Mesenchymal stem cell (in vitro differentiated cells and primary cell): ENCODE measurements around the gene IQCH.

ENCODE experiments used
- DNase-seq: peaks from one replicate; pipeline ENCODE4 v3.0.0-alpha.2; 2013
- H2AFZ ChIP-seq: one replicate; pipeline ENCODE4 v1.6.1; 2013; ENCODE audit warnings: low read depth, mild to moderate bottlenecking, control low read depth, inconsistent platforms, low read length, moderate library complexity
- H2AK5ac ChIP-seq: 2 replicates; pipeline ENCODE4 v1.6.1; 2013; ENCODE audit warnings: low read length, moderate library complexity, mild to moderate bottlenecking, inconsistent platforms; ENCODE audit not compliant: severe bottlenecking
- H2BK120ac ChIP-seq: one replicate; pipeline ENCODE4 v1.6.1; 2013; ENCODE audit warnings: low read depth, mild to moderate bottlenecking, inconsistent platforms, low read length, moderate library complexity
- H2BK12ac ChIP-seq, 2 experiments: one replicate each; pipeline ENCODE4 v1.6.1; 2013; ENCODE audit warnings: inconsistent platforms in 2 of 2, low read length in 2 of 2, mild to moderate bottlenecking in 2 of 2, moderate library complexity in 2 of 2, control low read depth in 1 of 2
- H2BK15ac ChIP-seq: one replicate; pipeline ENCODE4 v1.6.1; 2013; ENCODE audit warnings: mild to moderate bottlenecking, low read depth, inconsistent platforms; ENCODE audit not compliant: poor library complexity, severe bottlenecking
- H2BK5ac ChIP-seq: 2 replicates; pipeline ENCODE4 v1.6.1; 2013; ENCODE audit warnings: low read depth, mild to moderate bottlenecking, low read length, control low read depth, inconsistent platforms; ENCODE audit not compliant: poor library complexity, severe bottlenecking
- H3K14ac ChIP-seq, 2 experiments: one replicate each; pipeline ENCODE4 v1.6.1; 2013; ENCODE audit warnings: inconsistent platforms in 2 of 2, low read length in 2 of 2, control low read depth in 1 of 2, mild to moderate bottlenecking in 1 of 2, moderate library complexity in 1 of 2
- H3K18ac ChIP-seq, 2 experiments: one replicate each; pipeline ENCODE4 v1.6.1; 2013; ENCODE audit warnings: inconsistent platforms in 2 of 2, low read length in 2 of 2, control low read depth in 1 of 2, low read depth in 1 of 2, mild to moderate bottlenecking in 1 of 2
- H3K23ac ChIP-seq, 2 experiments: one replicate each; pipeline ENCODE4 v1.6.1; 2013; ENCODE audit warnings: inconsistent platforms in 2 of 2, low read length in 2 of 2, mild to moderate bottlenecking in 2 of 2, moderate library complexity in 2 of 2, control low read depth in 1 of 2
- H3K27ac ChIP-seq: 2 replicates; pipeline ENCODE4 v1.5.1; 2013; ENCODE audit warnings: mild to moderate bottlenecking, moderate library complexity, low read length, control low read depth, inconsistent platforms; ENCODE audit not compliant: poor library complexity, severe bottlenecking
- H3K27me3 ChIP-seq, 2 experiments: 2 replicates each; pipeline versions ENCODE4 v1.6.1 to v1.7.0; 2013; ENCODE audit warnings: low read length in 2 of 2, mild to moderate bottlenecking in 2 of 2, moderate library complexity in 2 of 2, control low read depth in 1 of 2, inconsistent platforms in 1 of 2; ENCODE audit not compliant: control insufficient read depth in 1 of 2, insufficient read depth in 1 of 2
- H3K36me3 ChIP-seq, 2 experiments: 2 replicates each; pipeline versions ENCODE4 v1.6.1 to v1.7.0; 2013; ENCODE audit warnings: low read length in 2 of 2, control low read depth in 1 of 2, inconsistent platforms in 1 of 2, low read depth in 1 of 2, mild to moderate bottlenecking in 1 of 2; ENCODE audit not compliant: insufficient read depth in 2 of 2, control insufficient read depth in 1 of 2
- H3K4ac ChIP-seq, 2 experiments: one replicate each; pipeline ENCODE4 v1.6.1; 2013; ENCODE audit warnings: inconsistent platforms in 2 of 2, low read length in 2 of 2, mild to moderate bottlenecking in 2 of 2, moderate library complexity in 2 of 2, control low read depth in 1 of 2, low read depth in 1 of 2
- H3K4me1 ChIP-seq: 2 replicates; pipeline ENCODE4 v1.6.1; 2013; ENCODE audit warnings: low read depth, low read length, control low read depth; ENCODE audit not compliant: control insufficient read depth, insufficient read depth
- H3K4me2 ChIP-seq: 2 replicates; pipeline ENCODE4 v1.6.1; 2013; ENCODE audit warnings: low read length, mild to moderate bottlenecking, inconsistent platforms; ENCODE audit not compliant: poor library complexity, severe bottlenecking
- H3K4me3 ChIP-seq, 2 experiments: 2 replicates each; pipeline versions ENCODE4 v1.5.1 to v1.7.0; 2013; ENCODE audit warnings: low read length in 2 of 2, mild to moderate bottlenecking in 2 of 2, control low read depth in 1 of 2, low read depth in 1 of 2; ENCODE audit not compliant: insufficient read depth in 1 of 2
- H3K79me1 ChIP-seq: replicated peaks from 2 replicates; pipeline ENCODE4 v1.6.1; 2013; ENCODE audit warnings: mild to moderate bottlenecking, control low read depth, low read length, inconsistent platforms; ENCODE audit not compliant: poor library complexity, severe bottlenecking
- H3K9ac ChIP-seq: 2 replicates; pipeline ENCODE4 v1.7.0; 2013; ENCODE audit warnings: mild to moderate bottlenecking, low read length, moderate library complexity
- H3K9me3 ChIP-seq: 2 replicates; pipeline ENCODE4 v1.7.0; 2013; ENCODE audit warnings: mild to moderate bottlenecking, low read length; ENCODE audit not compliant: control insufficient read depth
- H4K8ac ChIP-seq: one replicate; pipeline ENCODE4 v1.6.1; 2013; ENCODE audit warnings: inconsistent platforms, mild to moderate bottlenecking, low read length, moderate library complexity
- H4K91ac ChIP-seq: one replicate; pipeline ENCODE4 v1.6.1; 2013; ENCODE audit warnings: mild to moderate bottlenecking, low read length, inconsistent platforms
- WGBS: methylation state at CpG from one replicate; pipeline ENCODE4 v1.1.7; 2013; ENCODE audit warnings: mixed read lengths; 5-methylcytosine and 5-hydroxymethylcytosine counted together

Gene IQCH

GRCh38 chr15:67290319-67290718 lies 35.7 kb downstream of the IQCH start:
- no peak overlapping the region for H3K23ac ChIP-seq
- no peaks in the 10 kb centered on the region for H3K27me3 ChIP-seq
- no peak overlapping the region for H3K4me2 ChIP-seq
- H3K27ac ChIP-seq, result no peak overlapping the region
- no peak overlapping the region for H2BK120ac ChIP-seq
- H3K4ac ChIP-seq, result no peak overlapping the region
- H2BK5ac ChIP-seq, result no peak overlapping the region
- no peak overlapping the region for H2AK5ac ChIP-seq
- H2BK12ac ChIP-seq, result no peak overlapping the region
- no peak overlapping the region for H2BK15ac ChIP-seq
- DNase-seq, result no peak
- H4K91ac ChIP-seq, result no peak overlapping the region
- no peaks in the 10 kb centered on the region for H3K4me1 ChIP-seq
- no peak overlapping the region for H3K18ac ChIP-seq
- WGBS, result 100% methylated on average over 1 of the region's 1 CpG
- H3K9ac ChIP-seq, result no peak overlapping the region
- H2AFZ ChIP-seq, result no peak overlapping the region
- no peak overlapping the region for H4K8ac ChIP-seq
- no peaks in the 10 kb centered on the region for H3K36me3 ChIP-seq
- H3K79me1 ChIP-seq, result no peaks in the 10 kb centered on the region
- H3K4me3 ChIP-seq, result no peak overlapping the region
- H3K9me3 ChIP-seq, result peaks cover 16% of the 10 kb centered on the region
- H3K14ac ChIP-seq, result no peak overlapping the region

GRCh38 chr15:67296188-67296587 lies 41.6 kb downstream of the IQCH start:
- no peak overlapping the region for H3K14ac ChIP-seq
- 77% methylated on average over 5 of the region's 5 CpGs for WGBS

GRCh38 chr15:67296684-67297083 lies 42.1 kb downstream of the IQCH start:
- Histone ChIP-seq H3K4ac (no peak overlapping the region), H3K36me3 (no peaks in the 10 kb centered on the region), H3K14ac (no peak overlapping the region), H3K4me2 (no peak overlapping the region), H4K91ac (no peak overlapping the region), H2AK5ac (no peak overlapping the region), H2BK12ac (no peak overlapping the region), H3K23ac (no peak overlapping the region), H2BK15ac (no peak overlapping the region), H3K18ac (no peak overlapping the region), H3K9me3 (no peaks in the 10 kb centered on the region), H3K27me3 (no peaks in the 10 kb centered on the region), H3K4me1 (no peaks in the 10 kb centered on the region), H2BK5ac (no peak overlapping the region), H3K9ac (no peak overlapping the region), H4K8ac (no peak overlapping the region), H2BK120ac (no peak overlapping the region), H3K27ac (no peak overlapping the region), H3K79me1 (no peaks in the 10 kb centered on the region), H3K4me3 (no peak overlapping the region), H2AFZ (no peak overlapping the region)
- DNase-seq, result no peak
- WGBS, result 65% methylated on average over 1 of the region's 1 CpG

More at GRCh38 chr15:67296188-67296587, 41.6 kb downstream of the IQCH start:
- H3K4me2 ChIP-seq, result no peak overlapping the region
- no peaks in the 10 kb centered on the region for H3K79me1 ChIP-seq
- no peak overlapping the region for H3K23ac ChIP-seq
- DNase-seq, result no peak
- no peak overlapping the region for H2AFZ ChIP-seq
- no peak overlapping the region for H3K18ac ChIP-seq
- no peak overlapping the region for H2BK15ac ChIP-seq
- no peaks in the 10 kb centered on the region for H3K27me3 ChIP-seq
- H3K4me3 ChIP-seq, result no peak overlapping the region
- no peaks in the 10 kb centered on the region for H3K9me3 ChIP-seq
- H3K9ac ChIP-seq, result no peak overlapping the region
- no peak overlapping the region for H3K27ac ChIP-seq
- H2BK5ac ChIP-seq, result no peak overlapping the region
- H2BK12ac ChIP-seq, result no peak overlapping the region
- no peak overlapping the region for H2BK120ac ChIP-seq
- no peak overlapping the region for H3K4ac ChIP-seq
- no peaks in the 10 kb centered on the region for H3K36me3 ChIP-seq
- no peak overlapping the region for H2AK5ac ChIP-seq
- H4K8ac ChIP-seq, result peak overlapping the region; percentile 27
- H3K4me1 ChIP-seq, result no peaks in the 10 kb centered on the region
- H4K91ac ChIP-seq, result no peak overlapping the region

GRCh38 chr15:67300266-67301025 lies 45.9 kb downstream of the IQCH start:
- peak; percentile 22 for DNase-seq
- H3K4me3 ChIP-seq, result no peak overlapping the region
- no peak overlapping the region for H2BK120ac ChIP-seq
- no peak overlapping the region for H3K4ac ChIP-seq
- WGBS, result no CpG with 5 or more reads among the region's 2 CpGs
- no peak overlapping the region for H4K91ac ChIP-seq
- H3K9ac ChIP-seq, result no peak overlapping the region
- H3K27me3 ChIP-seq, result no peaks in the 10 kb centered on the region
- H3K9me3 ChIP-seq, result no peaks in the 10 kb centered on the region
- H3K27ac ChIP-seq, result no peak overlapping the region
- no peak overlapping the region for H2AK5ac ChIP-seq
- no peak overlapping the region for H2BK12ac ChIP-seq
- no peak overlapping the region for H3K23ac ChIP-seq
- H3K79me1 ChIP-seq, result no peaks in the 10 kb centered on the region
- no peaks in the 10 kb centered on the region for H3K36me3 ChIP-seq
- H2BK5ac ChIP-seq, result no peak overlapping the region
- H3K14ac ChIP-seq, result no peak overlapping the region
- H3K4me2 ChIP-seq, result no peak overlapping the region
- no peaks in the 10 kb centered on the region for H3K4me1 ChIP-seq
- no peak overlapping the region for H2AFZ ChIP-seq
- no peak overlapping the region for H4K8ac ChIP-seq
- H2BK15ac ChIP-seq, result no peak overlapping the region
- H3K18ac ChIP-seq, result no peak overlapping the region
